ENCODE results near the gene NEK6.
A peak's percentile ranks its signal among the peaks of the same experiment; 100 is the strongest.

Gene NEK6

GRCh38 chr9:124355941-124356744 is 98.4 kb downstream of the NEK6 start:
- TF ChIP-seq BACH2 (CRISPR knock-in tag; IDR thresholded peaks at IDR 0.05; ENCODE audit: borderline replicate concordance) (no peak), ISL1 (CRISPR knock-in tag; IDR thresholded peaks at IDR 0.05) (no peak)
- no peak for ATAC-seq

- no peak for TF ChIP-seq PATZ1 (CRISPR knock-in tag; IDR thresholded peaks at IDR 0.05; ENCODE audit: borderline replicate concordance)
- ATAC-seq = no peak
Observed at GRCh38 chr9:124356745-124357390, 99.1 kb downstream of the NEK6 start.

- TF ChIP-seq ZFP3 (CRISPR knock-in tag; IDR thresholded peaks at IDR 0.05) (no peak), ESRRG (CRISPR knock-in tag; IDR thresholded peaks at IDR 0.05) (no peak), CREB5 (CRISPR knock-in tag; IDR thresholded peaks at IDR 0.05; ENCODE audit: low read depth) (no peak), ZC3H10 (CRISPR knock-in tag; IDR thresholded peaks at IDR 0.05) (no peak), SNAI2 (CRISPR knock-in tag; IDR thresholded peaks at IDR 0.05) (no peak), GLIS3 (CRISPR knock-in tag; IDR thresholded peaks at IDR 0.05) (no peak), POU6F1 (CRISPR knock-in tag; IDR thresholded peaks at IDR 0.05; ENCODE audit: borderline replicate concordance, low read depth) (no peak), ARNTL (CRISPR knock-in tag; IDR thresholded peaks at IDR 0.05; ENCODE audit: borderline replicate concordance, low read depth) (no peak), ZNF8 (CRISPR knock-in tag; IDR thresholded peaks at IDR 0.05) (no peak), OSR1 (CRISPR knock-in tag; IDR thresholded peaks at IDR 0.05) (no peak), ZNF70 (CRISPR knock-in tag; IDR thresholded peaks at IDR 0.05) (no peak), TOX (CRISPR knock-in tag; IDR thresholded peaks at IDR 0.05; ENCODE audit: borderline replicate concordance) (no peak), PPARA (CRISPR knock-in tag; IDR thresholded peaks at IDR 0.05; ENCODE audit: borderline replicate concordance) (no peak), PATZ1 (CRISPR knock-in tag; IDR thresholded peaks at IDR 0.05; ENCODE audit: borderline replicate concordance) (no peak), ZFP30 (CRISPR knock-in tag; IDR thresholded peaks at IDR 0.05) (no peak), RARB (CRISPR knock-in tag; IDR thresholded peaks at IDR 0.05) (no peak), TCF4 (CRISPR knock-in tag; IDR thresholded peaks at IDR 0.05; ENCODE audit: borderline replicate concordance) (no peak)
- ATAC-seq = peak; percentile 30
Observed at GRCh38 chr9:124357721-124358361, 100.1 kb downstream of the NEK6 start.

GRCh38 chr9:124358631-124359030 is 100.9 kb downstream of the NEK6 start:
- no peak for ATAC-seq
- TF ChIP-seq CREB5 (CRISPR knock-in tag; IDR thresholded peaks at IDR 0.05; ENCODE audit: low read depth) (no peak), ISL1 (CRISPR knock-in tag; IDR thresholded peaks at IDR 0.05) (no peak), CSDC2 (CRISPR knock-in tag; IDR thresholded peaks at IDR 0.05) (no peak)

All from SK-N-SH treated with all-trans-retinoic acid at 6 μM for 48 hours (cell line).